Measurements from ENCODE around the gene CAPN2. TPM values are rescaled to one million over a fixed set of nuclear protein-coding genes. Genes with fewer than 3 reads are reported as not detected.
A peak's percentile ranks its signal among the peaks of the same experiment; 100 is the strongest.
"Not testable (repeated sequence)": the region's sequence is repeated elsewhere in the genome, so short reads cannot be mapped to it uniquely, and the experiment has no call there.

The CAPN2 gene
- total RNA-seq, 1 donor from 2014 or later: 353 TPM

- FAIRE-seq: no peak
- Histone ChIP-seq H3K27me3 (ENCODE audit: control insufficient read depth, insufficient read depth, low read length) (no peaks in the 10 kb centered on the region), H3K36me3 (ENCODE audit: control insufficient read depth, insufficient read depth, low read length) (peaks cover 13% of the 10 kb centered on the region), H3K4me3 (ENCODE audit: low read depth, low read length) (no peak overlapping the region)
- TF ChIP-seq CTCF (IDR thresholded peaks at IDR 0.05; ENCODE audit: insufficient read depth, low read length, severe bottlenecking): no peak
- no peak for DNase-seq (ENCODE audit: low read depth)
Measured at GRCh38 chr1:223737342-223737741, 25.0 kb downstream of the CAPN2 start.

- H3K4me3 ChIP-seq (ENCODE audit: low read depth, low read length): no peak overlapping the region
- no peak for TF ChIP-seq CTCF (IDR thresholded peaks at IDR 0.05; ENCODE audit: insufficient read depth, low read length, severe bottlenecking)
- peak; percentile 61 for DNase-seq (ENCODE audit: low read depth)
- no peak for FAIRE-seq
- H3K36me3 ChIP-seq (ENCODE audit: control insufficient read depth, insufficient read depth, low read length): peaks cover 18% of the 10 kb centered on the region
- no peaks in the 10 kb centered on the region for H3K27me3 ChIP-seq (ENCODE audit: control insufficient read depth, insufficient read depth, low read length)
Measured at GRCh38 chr1:223738465-223739365, 26.4 kb downstream of the CAPN2 start.

DNA sequence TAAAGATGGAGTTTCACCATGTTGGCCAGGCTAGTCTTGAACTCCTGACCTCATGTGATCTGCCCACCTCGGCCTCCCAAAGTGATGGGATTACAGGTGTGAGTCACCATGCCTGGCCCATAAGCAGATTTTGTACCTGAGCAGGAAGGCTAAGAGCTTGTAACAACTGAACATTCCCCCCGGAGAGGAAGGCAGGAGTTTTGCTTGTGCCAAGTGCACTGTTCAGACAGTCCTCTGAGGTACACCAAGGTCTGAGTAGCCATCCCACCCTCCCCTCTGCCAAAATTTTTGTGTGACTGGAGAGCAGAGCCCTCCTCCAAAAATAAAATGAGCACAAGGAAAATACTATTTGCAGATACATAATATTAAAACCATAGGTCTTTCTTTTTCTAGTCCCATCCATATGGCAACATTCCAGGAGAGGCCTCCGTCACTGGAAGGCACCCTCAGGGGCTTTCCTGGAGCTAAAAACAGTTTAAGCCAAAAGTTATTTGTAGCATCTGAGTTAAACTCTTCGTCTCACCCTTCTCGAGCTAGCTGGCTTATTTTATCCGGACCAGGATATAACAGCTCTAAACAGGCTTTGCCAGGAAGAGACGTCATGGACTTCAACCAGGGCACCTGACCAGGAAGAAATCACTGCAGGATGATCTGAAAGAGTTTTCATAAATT, 27.2 kb downstream of the CAPN2 start:
- Histone ChIP-seq H3K4me3 (ENCODE audit: low read depth, low read length) (no peak overlapping the region), H3K36me3 (ENCODE audit: control insufficient read depth, insufficient read depth, low read length) (peaks cover 17% of the 10 kb centered on the region), H3K27me3 (ENCODE audit: control insufficient read depth, insufficient read depth, low read length) (no peaks in the 10 kb centered on the region)
- FAIRE-seq: no peak
- TF ChIP-seq CTCF (IDR thresholded peaks at IDR 0.05; ENCODE audit: insufficient read depth, low read length, severe bottlenecking): no peak
- DNase-seq (ENCODE audit: low read depth): peak; percentile 67

DNA sequence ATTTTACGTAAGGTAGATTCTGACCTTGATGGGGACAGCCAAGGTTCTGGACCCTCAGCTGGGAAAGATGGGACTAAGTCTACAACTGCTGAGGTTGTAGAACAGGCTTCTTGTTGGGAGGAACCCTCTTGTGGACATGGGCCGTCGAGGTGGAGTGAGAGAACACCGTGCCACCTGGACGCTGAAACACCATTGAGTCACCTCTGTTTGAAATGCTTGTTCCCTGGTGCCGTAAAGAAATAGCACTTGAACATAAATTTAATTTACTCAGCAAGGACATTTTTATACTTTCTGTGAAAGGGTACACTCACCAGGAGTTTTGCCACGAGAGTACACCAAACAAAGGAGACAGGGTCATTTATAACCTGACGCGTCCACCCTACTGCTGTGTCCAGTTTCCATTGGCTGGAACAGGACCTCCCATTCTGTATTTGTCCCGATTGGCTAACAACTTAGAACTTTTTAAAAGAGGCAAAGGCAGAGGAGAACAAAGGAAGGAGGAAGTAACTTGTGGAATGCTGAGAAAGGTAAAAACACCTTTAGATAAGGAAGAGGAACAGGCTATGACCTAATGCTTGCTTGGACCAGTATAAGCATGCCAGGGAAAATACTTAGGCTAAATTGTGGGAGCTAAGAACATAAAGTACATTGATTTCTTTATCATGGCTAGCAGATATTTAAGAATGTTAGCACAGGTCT, 27.8 kb downstream of the CAPN2 start:
- peaks cover 23% of the 10 kb centered on the region for H3K36me3 ChIP-seq (ENCODE audit: control insufficient read depth, insufficient read depth, low read length)
- peak; percentile 74 for DNase-seq (ENCODE audit: low read depth)
- H3K4me3 ChIP-seq (ENCODE audit: low read depth, low read length); FAIRE-seq; H3K27me3 ChIP-seq (ENCODE audit: control insufficient read depth, insufficient read depth, low read length): not testable (repeated sequence)

- no peak for FAIRE-seq
- H3K36me3 ChIP-seq (ENCODE audit: control insufficient read depth, insufficient read depth, low read length): peaks cover 29% of the 10 kb centered on the region
- no peak for TF ChIP-seq CTCF (IDR thresholded peaks at IDR 0.05; ENCODE audit: insufficient read depth, low read length, severe bottlenecking)
- no peaks in the 10 kb centered on the region for H3K27me3 ChIP-seq (ENCODE audit: control insufficient read depth, insufficient read depth, low read length)
- H3K4me3 ChIP-seq (ENCODE audit: low read depth, low read length): no peak overlapping the region
- peak; percentile 97 for DNase-seq (ENCODE audit: low read depth)
Measured at GRCh38 chr1:223741861-223742260, 29.5 kb downstream of the CAPN2 start.
